Measurements from ENCODE around the gene HRK.

HRK gene

GRCh38 chr12:116881325-116881876 lies at the start of gene HRK:
Gene HRK, minus strand, starts transcription at chr12:116881441. Its CDS starts 134 bp downstream, at chr12:116881307.
- no peak for DNase-seq

- no peak for DNase-seq
These were observed 48.6 kb upstream of the HRK start for GRCh38 chr12:116929885-116930284.

GRCh38 chr12:116928504-116928903 lies 47.3 kb upstream of the HRK start:
- no peak for DNase-seq

GRCh38 chr12:116927244-116927940 lies 46.2 kb upstream of the HRK start:
- no peak for DNase-seq

- no peak for DNase-seq
These were observed 45.3 kb upstream of the HRK start for GRCh38 chr12:116926283-116927243.

GRCh38 chr12:116924558-116925453 lies 43.6 kb upstream of the HRK start:
- no peak for DNase-seq

GRCh38 chr12:116922194-116922897 lies 41.1 kb upstream of the HRK start:
- no peak for DNase-seq

- DNase-seq: no peak
These were observed 39.7 kb upstream of the HRK start for GRCh38 chr12:116920939-116921338.

- no peak for DNase-seq
These were observed 38.7 kb upstream of the HRK start for GRCh38 chr12:116919706-116920485.

- DNase-seq: no peak
These were observed 38.0 kb upstream of the HRK start for GRCh38 chr12:116919247-116919661.

GRCh38 chr12:116918464-116918863 lies 37.2 kb upstream of the HRK start:
- DNase-seq: no peak

GRCh38 chr12:116916714-116917114 lies 35.5 kb upstream of the HRK start:
- DNase-seq: no peak

GRCh38 chr12:116916122-116916521 lies 34.9 kb upstream of the HRK start:
- DNase-seq: no peak

GRCh38 chr12:116915326-116915725 lies 34.1 kb upstream of the HRK start:
- no peak for DNase-seq

GRCh38 chr12:116910645-116911451 lies 29.6 kb upstream of the HRK start, which contains the start of gene FBXW8:
Gene FBXW8, plus strand, starts transcription at chr12:116910950. Its CDS starts 88 bp downstream, at chr12:116911038.
- DNase-seq: peak; percentile 35

- DNase-seq: no peak
These were observed 29.0 kb upstream of the HRK start for GRCh38 chr12:116910280-116910644.

GRCh38 chr12:116906285-116906684 lies 25.0 kb upstream of the HRK start:
- no peak for DNase-seq

GRCh38 chr12:116903818-116904217 lies 22.6 kb upstream of the HRK start:
- no peak for DNase-seq

GRCh38 chr12:116901612-116902011 lies 20.4 kb upstream of the HRK start:
- no peak for DNase-seq

- no peak for DNase-seq
These were observed 17.4 kb upstream of the HRK start for GRCh38 chr12:116898669-116899068.

All from activated T-cell treated with anti-CD3 and anti-CD28 coated beads for 4 hours (primary cell).